Spinal cord (tissue), 10 donors: Measurements from ENCODE around the gene SNX27. TPM values are rescaled to one million over a fixed set of nuclear protein-coding genes. Genes with fewer than 3 reads are reported as not detected.

Source experiments
- DNase-seq, 6 donors: peaks; one replicate each; pipeline versions ENCODE4 v3.0.0 to v3.0.0-alpha.2; 2013 to 2015; ENCODE audit warnings: low spot score in 6 of 6, low read depth in 4 of 6
- H3K27ac ChIP-seq: one replicate; pipeline ENCODE4 v1.5.1; 2013; ENCODE audit warnings: low read depth, low read length, control low read depth
- H3K27me3 ChIP-seq: one replicate; pipeline ENCODE4 v1.6.1; 2013; ENCODE audit warnings: low read length; ENCODE audit not compliant: control insufficient read depth, insufficient read depth
- H3K36me3 ChIP-seq: one replicate; pipeline ENCODE4 v1.6.1; 2013; ENCODE audit warnings: low read length; ENCODE audit not compliant: control insufficient read depth, insufficient read depth
- H3K4me1 ChIP-seq: one replicate; pipeline ENCODE4 v1.6.1; 2013; ENCODE audit warnings: low read length; ENCODE audit not compliant: control insufficient read depth, insufficient read depth
- H3K4me3 ChIP-seq: one replicate; pipeline ENCODE4 v1.5.1; 2013; ENCODE audit warnings: low read depth, low read length, control low read depth
- H3K9me3 ChIP-seq: one replicate; pipeline ENCODE4 v1.6.1; 2013; ENCODE audit warnings: low read length; ENCODE audit not compliant: control insufficient read depth, insufficient read depth
- WGBS: methylation state at CpG from one replicate; pipeline ENCODE4 v1.1.5; 2013; ENCODE audit warnings: missing lambda C conversion rate; ENCODE audit not compliant: insufficient coverage; 5-methylcytosine and 5-hydroxymethylcytosine counted together
- polyA plus RNA-seq, 2 donors: library from polyadenylated mRNA; unstranded; fragments of 120-200 nt; gene quantifications; one replicate each; pipeline ENCODE4 v1.2.1, GENCODE V29; 2013; ENCODE audit not compliant: insufficient read length in 2 of 2
- total RNA-seq, 2 donors: library from RNA; depleted of rRNA in 1 of 2; stranded (reverse); fragments of 120-200 nt in 1 of 2; fragments of >200 nt in 1 of 2; gene quantifications; one replicate each; pipeline versions ENCODE4 v1.2.3 to v1.2.4, GENCODE V29; 2013 to 2014
- donor health status: healthy.

The SNX27 gene
- total and polyA plus RNA-seq, 4 donors: 33.1 to 77.1 (median 47.8) TPM

- Histone ChIP-seq H3K27me3 (no peaks in the 10 kb centered on the region), H3K4me3 (no peak overlapping the region), H3K4me1 (peaks cover 2% of the 10 kb centered on the region), H3K36me3 (peaks cover 27% of the 10 kb centered on the region), H3K9me3 (no peaks in the 10 kb centered on the region), H3K27ac (no peak overlapping the region)
- WGBS: no CpG with 5 or more reads among the region's 1 CpG
- DNase-seq: no peak
Measured at GRCh38 chr1:151578941-151579340, 32.9 kb upstream of the SNX27 start.

GRCh38 chr1:151579436-151580225, 32.2 kb upstream of the SNX27 start:
- no peak for DNase-seq
- 91% methylated on average over 4 of the region's 8 CpGs for WGBS
- H3K4me3 ChIP-seq: no peak overlapping the region
- peaks cover 21% of the 10 kb centered on the region for H3K36me3 ChIP-seq
- H3K9me3 ChIP-seq: no peaks in the 10 kb centered on the region
- H3K27me3 ChIP-seq: no peaks in the 10 kb centered on the region
- no peak overlapping the region for H3K27ac ChIP-seq
- H3K4me1 ChIP-seq: peaks cover 2% of the 10 kb centered on the region

DNA sequence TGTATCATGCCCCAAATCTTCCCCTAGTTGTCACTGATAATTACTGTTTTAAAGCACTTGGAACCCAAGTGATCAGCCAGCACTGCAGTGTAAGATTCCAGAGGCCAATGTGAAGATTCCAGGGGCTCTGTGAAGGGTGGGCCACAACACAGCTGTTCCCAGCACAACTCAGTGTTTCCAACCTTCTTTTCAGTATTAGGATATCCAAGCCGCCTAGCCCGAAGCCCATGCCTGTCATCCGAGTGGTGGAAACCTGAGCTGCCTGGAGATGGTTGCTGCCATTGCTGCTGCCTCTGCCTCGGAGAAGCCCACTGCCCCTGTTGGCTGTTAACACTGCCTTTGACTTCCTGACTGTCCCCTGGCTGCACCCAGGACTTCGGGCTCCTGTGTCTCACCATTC, 30.4 kb upstream of the SNX27 start:
- Histone ChIP-seq H3K27ac (no peak overlapping the region), H3K4me3 (no peak overlapping the region), H3K27me3 (no peaks in the 10 kb centered on the region), H3K4me1 (peaks cover 2% of the 10 kb centered on the region), H3K36me3 (peaks cover 17% of the 10 kb centered on the region), H3K9me3 (no peaks in the 10 kb centered on the region)
- no peak for DNase-seq
- 80% methylated on average over 5 of the region's 5 CpGs for WGBS

GRCh38 chr1:151581921-151582320, 29.9 kb upstream of the SNX27 start:
- H3K27ac ChIP-seq: no peak overlapping the region

GRCh38 chr1:151583796-151584195, 28.1 kb upstream of the SNX27 start:
- no peak overlapping the region for H3K27ac ChIP-seq
- peak in 1 of 6 donors; percentile 33 for DNase-seq
- H3K36me3 ChIP-seq: peaks cover 17% of the 10 kb centered on the region
- peaks cover 2% of the 10 kb centered on the region for H3K4me1 ChIP-seq
- H3K27me3 ChIP-seq: no peaks in the 10 kb centered on the region
- 63% methylated on average over 2 of the region's 2 CpGs for WGBS
- H3K9me3 ChIP-seq: no peaks in the 10 kb centered on the region
- no peak overlapping the region for H3K4me3 ChIP-seq

More at GRCh38 chr1:151581921-151582320, 29.9 kb upstream of the SNX27 start:
- DNase-seq: no peak
- H3K36me3 ChIP-seq: peaks cover 17% of the 10 kb centered on the region
- no peak overlapping the region for H3K4me3 ChIP-seq
- H3K9me3 ChIP-seq: no peaks in the 10 kb centered on the region
- 50% methylated on average over 1 of the region's 1 CpG for WGBS
- peaks cover 2% of the 10 kb centered on the region for H3K4me1 ChIP-seq
- H3K27me3 ChIP-seq: no peaks in the 10 kb centered on the region

- Histone ChIP-seq H3K36me3 (peaks cover 17% of the 10 kb centered on the region), H3K27me3 (no peaks in the 10 kb centered on the region), H3K9me3 (no peaks in the 10 kb centered on the region), H3K4me3 (no peak overlapping the region), H3K4me1 (peaks cover 2% of the 10 kb centered on the region), H3K27ac (no peak overlapping the region)
- WGBS: 51% methylated on average over 6 of the region's 6 CpGs
- DNase-seq: no peak
Measured at GRCh38 chr1:151584278-151584677, 27.6 kb upstream of the SNX27 start.

DNA sequence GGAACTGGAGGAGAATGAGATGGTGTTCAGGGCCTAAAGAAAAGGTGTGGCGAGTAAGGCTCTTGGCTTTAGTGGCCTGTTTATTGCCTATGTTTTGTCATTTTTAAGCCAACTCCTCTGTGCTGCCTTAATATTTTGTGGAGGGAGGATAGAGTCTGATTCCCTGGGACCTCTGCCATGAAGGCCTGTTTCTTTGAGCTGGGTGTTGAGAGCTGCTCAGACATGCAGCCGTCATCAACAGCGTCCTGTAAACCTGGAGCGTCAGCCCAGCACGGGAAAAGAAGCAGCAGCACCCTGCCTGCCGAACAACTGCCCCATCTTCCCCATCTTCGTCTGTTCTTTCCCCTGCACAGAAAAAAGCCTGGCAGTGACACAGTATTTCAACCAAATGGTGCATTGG, 27.1 kb upstream of the SNX27 start:
- no peaks in the 10 kb centered on the region for H3K9me3 ChIP-seq
- no peaks in the 10 kb centered on the region for H3K27me3 ChIP-seq
- H3K36me3 ChIP-seq: peaks cover 14% of the 10 kb centered on the region
- 72% methylated on average over 7 of the region's 7 CpGs for WGBS
- peak in 1 of 6 donors; percentile 41 for DNase-seq
- H3K4me3 ChIP-seq: no peak overlapping the region
- H3K4me1 ChIP-seq: peaks cover 2% of the 10 kb centered on the region
- H3K27ac ChIP-seq: no peak overlapping the region

- Histone ChIP-seq H3K27me3 (no peaks in the 10 kb centered on the region), H3K9me3 (no peaks in the 10 kb centered on the region), H3K4me1 (peaks cover 2% of the 10 kb centered on the region), H3K4me3 (no peak overlapping the region), H3K27ac (no peak overlapping the region), H3K36me3 (peaks cover 12% of the 10 kb centered on the region)
- no CpG with 5 or more reads among the region's 1 CpG for whole genome bisulfite sequencing
- no peak for DNase-seq
Measured at GRCh38 chr1:151585622-151586021, 26.2 kb upstream of the SNX27 start.

DNA sequence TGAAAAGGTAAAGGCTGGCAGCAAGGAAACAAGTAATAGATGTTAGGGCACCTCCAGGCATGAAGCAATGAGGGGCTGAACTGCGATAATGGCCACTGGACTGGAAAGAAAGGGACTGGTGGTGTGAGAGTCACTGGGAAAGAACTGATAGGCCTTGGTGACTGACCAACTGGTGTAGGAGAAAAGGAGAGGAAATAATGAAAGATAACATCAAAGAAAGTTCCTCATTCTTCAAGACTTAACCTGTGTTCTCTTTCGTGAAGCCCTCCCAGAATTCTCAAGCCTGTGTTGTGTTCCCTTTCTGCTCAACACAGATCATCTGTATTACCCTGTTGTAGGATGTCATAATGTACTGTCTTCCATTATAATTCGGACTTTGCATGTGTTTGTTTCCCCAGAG, 20.9 kb upstream of the SNX27 start:
- Histone ChIP-seq H3K36me3 (no peaks in the 10 kb centered on the region), H3K4me3 (no peak overlapping the region), H3K4me1 (no peaks in the 10 kb centered on the region), H3K27me3 (no peaks in the 10 kb centered on the region), H3K9me3 (no peaks in the 10 kb centered on the region), H3K27ac (no peak overlapping the region)
- no peak for DNase-seq
- 57% methylated on average over 1 of the region's 3 CpGs for WGBS

DNA sequence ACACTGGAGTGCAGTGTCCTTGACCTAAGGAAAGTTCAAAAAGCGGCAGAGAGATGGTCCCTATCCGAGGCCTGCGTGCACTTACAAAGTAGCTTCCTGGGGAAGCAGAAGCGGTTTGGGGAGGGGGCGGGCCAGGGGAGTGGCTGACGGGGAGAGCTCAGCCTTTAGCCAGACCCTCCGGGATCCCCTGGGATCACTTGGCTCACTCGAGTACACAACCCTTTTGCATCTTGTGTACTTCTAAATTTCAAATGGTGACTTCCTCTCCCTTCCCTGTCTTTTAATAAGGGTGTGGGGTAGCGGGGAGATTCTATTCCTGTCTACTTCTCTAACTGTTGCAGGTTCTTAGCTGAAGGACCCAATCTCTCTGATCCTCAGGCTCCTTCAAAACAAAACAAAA, 18.1 kb upstream of the SNX27 start:
- H3K27me3 ChIP-seq: no peaks in the 10 kb centered on the region
- H3K4me1 ChIP-seq: no peaks in the 10 kb centered on the region
- no peaks in the 10 kb centered on the region for H3K36me3 ChIP-seq
- no peaks in the 10 kb centered on the region for H3K9me3 ChIP-seq
- DNase-seq: no peak
- no peak overlapping the region for H3K27ac ChIP-seq
- 19% methylated on average over 5 of the region's 9 CpGs for WGBS
- no peak overlapping the region for H3K4me3 ChIP-seq
